Effector CD8-positive, alpha-beta T cell (primary cell): ENCODE data around the gene CLTCL1.

Experiments used
- DNase-seq: peaks from one replicate; lab custom pipeline; 2025; lab: John Stamatoyannopoulos, UW

The CLTCL1 gene

GRCh38 chr22:19131685-19132015 is 159.9 kb downstream of the CLTCL1 start:
- DNase-seq: no peak

DNA sequence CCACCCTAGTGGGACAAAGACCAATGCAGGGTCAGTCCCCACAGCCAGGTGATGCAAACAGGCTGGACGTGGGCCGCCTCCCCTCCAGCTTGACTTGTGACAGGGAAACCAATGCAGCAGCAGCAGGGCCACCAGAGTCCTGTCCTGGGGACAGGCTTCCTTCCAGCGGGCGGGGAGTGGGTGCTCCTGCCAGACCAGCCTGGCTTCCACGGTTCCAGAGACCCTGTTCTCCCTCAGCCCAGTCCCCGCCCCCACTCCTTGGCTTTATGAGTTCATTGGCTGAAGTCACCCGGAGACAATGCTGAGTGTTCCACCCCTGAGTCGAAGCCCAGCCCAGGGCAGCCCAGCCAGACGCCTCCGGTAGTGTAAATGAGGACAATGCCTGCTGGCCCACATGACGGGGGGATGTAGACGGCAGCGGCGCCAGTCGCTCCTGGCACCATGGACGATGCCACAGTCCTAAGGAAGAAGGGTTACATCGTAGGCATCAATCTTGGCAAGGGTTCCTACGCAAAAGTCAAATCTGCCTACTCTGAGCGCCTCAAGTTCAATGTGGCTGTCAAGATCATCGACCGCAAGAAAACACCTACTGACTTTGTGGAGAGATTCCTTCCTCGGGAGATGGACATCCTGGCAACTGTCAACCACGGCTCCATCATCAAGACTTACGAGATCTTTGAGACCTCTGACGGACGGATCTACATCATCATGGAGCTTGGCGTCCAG is 160.4 kb downstream of the CLTCL1 start, which contains the start of gene TSSK2:
TSS of gene TSSK2 (plus strand) at position 350 of the 726 bp plus-strand sequence. CDS start at position 442, 92 bp downstream.
- no peak for DNase-seq

DNA sequence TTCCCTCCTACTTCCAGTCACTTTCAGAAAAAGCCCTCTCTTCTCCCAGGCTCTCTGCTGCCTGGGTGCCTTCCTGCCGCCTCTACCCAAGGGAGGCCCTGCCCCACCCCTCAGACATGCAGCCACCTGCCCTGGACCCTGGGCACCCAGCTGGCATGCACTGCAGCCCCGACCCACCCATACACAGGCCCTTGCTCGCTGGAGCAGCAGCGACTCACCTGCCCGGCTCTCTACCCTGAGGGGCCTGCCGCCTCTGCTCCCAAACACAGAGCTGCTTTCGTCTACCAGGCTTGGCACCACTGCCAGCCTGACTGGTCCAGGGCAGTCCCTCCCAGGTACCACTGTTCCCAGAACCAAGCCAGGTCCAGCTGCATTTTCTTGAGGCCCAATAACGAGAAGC is 161.6 kb downstream of the CLTCL1 start:
- no peak for DNase-seq
